Mononuclear cell (primary cell): ENCODE results near the gene PRLH. TPM values are rescaled to one million over a fixed set of nuclear protein-coding genes. Genes with fewer than 3 reads are reported as not detected.

Source experiments
- H3K27me3 ChIP-seq: 2 replicates; pipeline ENCODE4 v1.6.0; 2011; ENCODE audit warnings: low read length, control low read depth; ENCODE audit not compliant: insufficient read depth
- H3K4me1 ChIP-seq: 2 replicates; pipeline ENCODE4 v1.5.1; 2011; ENCODE audit warnings: mild to moderate bottlenecking, low read length, control low read depth; ENCODE audit not compliant: insufficient read depth
- H3K4me3 ChIP-seq: 2 replicates; pipeline ENCODE4 v1.5.1; 2011; ENCODE audit warnings: mild to moderate bottlenecking, low read length, moderate library complexity
- H3K9me3 ChIP-seq: 2 replicates; pipeline ENCODE4 v1.5.1; 2011; ENCODE audit warnings: low read depth, mild to moderate bottlenecking, control low read depth, low read length
- total RNA-seq: library from RNA; depleted of rRNA; stranded (reverse); fragments of >200 nt; gene quantifications from one replicate; pipeline ENCODE4 v1.2.3, GENCODE V29; 2012

PRLH gene
- not detected for total RNA-seq

- Histone ChIP-seq H3K4me3 (no peak within 1 kb of the TSS), H3K4me1 (no peaks in the 10 kb centered on the region), H3K9me3 (no peaks in the 10 kb centered on the region), H3K27me3 (no peaks in the 10 kb centered on the region)
These were observed at the start of gene PRLH for GRCh38 chr2:237566401-237567235. PRLH (plus strand) TSS chr2:237566574; CDS start chr2:237566574, 0 bp downstream.

GRCh38 chr2:237517163-237517562 is 49.2 kb upstream of the PRLH start:
- H3K4me1 ChIP-seq: no peaks in the 10 kb centered on the region
- H3K4me3 ChIP-seq: no peak overlapping the region
- H3K9me3 ChIP-seq: no peaks in the 10 kb centered on the region
- no peaks in the 10 kb centered on the region for H3K27me3 ChIP-seq

- Histone ChIP-seq H3K4me1 (no peaks in the 10 kb centered on the region), H3K4me3 (no peak overlapping the region), H3K9me3 (no peaks in the 10 kb centered on the region), H3K27me3 (no peaks in the 10 kb centered on the region)
These were observed 48.4 kb upstream of the PRLH start for GRCh38 chr2:237517990-237518389.

- Histone ChIP-seq H3K27me3 (no peaks in the 10 kb centered on the region), H3K4me3 (no peak overlapping the region), H3K9me3 (no peaks in the 10 kb centered on the region), H3K4me1 (no peaks in the 10 kb centered on the region)
These were observed 46.7 kb upstream of the PRLH start for GRCh38 chr2:237519506-237520245.

GRCh38 chr2:237520290-237520689 is 46.1 kb upstream of the PRLH start:
- Histone ChIP-seq H3K27me3 (no peaks in the 10 kb centered on the region), H3K9me3 (no peaks in the 10 kb centered on the region), H3K4me3 (no peak overlapping the region), H3K4me1 (no peaks in the 10 kb centered on the region)

GRCh38 chr2:237524631-237525030 is 41.7 kb upstream of the PRLH start:
- H3K4me1 ChIP-seq: no peaks in the 10 kb centered on the region
- H3K9me3 ChIP-seq: no peaks in the 10 kb centered on the region
- H3K27me3 ChIP-seq: no peaks in the 10 kb centered on the region
- no peak overlapping the region for H3K4me3 ChIP-seq

- H3K4me3 ChIP-seq: no peak overlapping the region
- no peaks in the 10 kb centered on the region for H3K9me3 ChIP-seq
- H3K4me1 ChIP-seq: no peaks in the 10 kb centered on the region
- H3K27me3 ChIP-seq: no peaks in the 10 kb centered on the region
These were observed 40.7 kb upstream of the PRLH start for GRCh38 chr2:237525559-237526157.

GRCh38 chr2:237527233-237527632 is 39.1 kb upstream of the PRLH start:
- H3K4me1 ChIP-seq: no peaks in the 10 kb centered on the region
- H3K27me3 ChIP-seq: no peaks in the 10 kb centered on the region
- H3K9me3 ChIP-seq: no peaks in the 10 kb centered on the region
- H3K4me3 ChIP-seq: no peak overlapping the region

- H3K27me3 ChIP-seq: no peaks in the 10 kb centered on the region
- no peaks in the 10 kb centered on the region for H3K9me3 ChIP-seq
- H3K4me1 ChIP-seq: no peaks in the 10 kb centered on the region
- H3K4me3 ChIP-seq: no peak overlapping the region
These were observed 38.6 kb upstream of the PRLH start for GRCh38 chr2:237527766-237528165.

- Histone ChIP-seq H3K9me3 (no peaks in the 10 kb centered on the region), H3K4me1 (no peaks in the 10 kb centered on the region), H3K4me3 (no peak overlapping the region), H3K27me3 (no peaks in the 10 kb centered on the region)
These were observed 36.6 kb upstream of the PRLH start for GRCh38 chr2:237529452-237530402.

GRCh38 chr2:237530472-237531433 is 35.6 kb upstream of the PRLH start:
- H3K4me1 ChIP-seq: no peaks in the 10 kb centered on the region
- no peaks in the 10 kb centered on the region for H3K27me3 ChIP-seq
- no peak overlapping the region for H3K4me3 ChIP-seq
- H3K9me3 ChIP-seq: no peaks in the 10 kb centered on the region

GRCh38 chr2:237532160-237532559 is 34.2 kb upstream of the PRLH start:
- no peak overlapping the region for H3K4me3 ChIP-seq
- H3K9me3 ChIP-seq: no peaks in the 10 kb centered on the region
- H3K4me1 ChIP-seq: no peaks in the 10 kb centered on the region
- no peaks in the 10 kb centered on the region for H3K27me3 ChIP-seq

GRCh38 chr2:237533668-237534161 is 32.7 kb upstream of the PRLH start:
- Histone ChIP-seq H3K27me3 (no peaks in the 10 kb centered on the region), H3K9me3 (no peaks in the 10 kb centered on the region), H3K4me1 (no peaks in the 10 kb centered on the region), H3K4me3 (no peak overlapping the region)
